OCI-LY1 (cell line): ENCODE measurements around the gene PHKB.

ENCODE experiments used
- CTCF ChIP-seq: fragments of 200-600 bp; sonication (generic), shearing (Covaris generic); IDR thresholded peaks from 2 replicates; pipeline ENCODE4 v1.5.1; 2017; ENCODE audit warnings: mild to moderate bottlenecking, antibody characterized with exemption, low read length, moderate library complexity, mixed read lengths
- EZH2 ChIP-seq: fragments of 200-600 bp; sonication (generic), shearing (Covaris generic); IDR thresholded peaks from 2 replicates; pipeline ENCODE4 v1.8.0; 2017; ENCODE audit warnings: borderline replicate concordance, mixed run types, mild to moderate bottlenecking, antibody characterized with exemption, low read length, moderate library complexity, mixed read lengths

GRCh38 chr16:47612711-47613110 is 151.6 kb downstream of the PHKB start:
- TF ChIP-seq CTCF = no peak
- TF ChIP-seq EZH2 = no peak
